Bronchial epithelial cell (primary cell): Measurements from ENCODE around the gene SRGAP2C. TPM values are rescaled to one million over a fixed set of nuclear protein-coding genes. Genes with fewer than 3 reads are reported as not detected.
"Not testable (repeated sequence)": the region's sequence is repeated elsewhere in the genome, so short reads cannot be mapped to it uniquely, and the experiment has no call there.

ENCODE experiments used
- DNase-seq: peaks from one replicate; pipeline ENCODE4 v3.0.0-alpha.2; 2010; ENCODE audit warnings: low read depth
- FAIRE-seq: peaks from 2 replicates; lab custom pipeline; 2011; peaks lifted over from hg19 to GRCh38; lab: Jason Lieb, UNC
- H3K27me3 ChIP-seq: 2 replicates; pipeline ENCODE4 v1.5.1; 2011; ENCODE audit warnings: low read length; ENCODE audit not compliant: control insufficient read depth, insufficient read depth
- H3K36me3 ChIP-seq: 2 replicates; pipeline ENCODE4 v1.5.1; 2011; ENCODE audit warnings: low read length; ENCODE audit not compliant: control insufficient read depth, insufficient read depth
- H3K4me3 ChIP-seq: 2 replicates; pipeline ENCODE4 v1.5.1; 2011; ENCODE audit warnings: mild to moderate bottlenecking, low read depth, low read length, control low read depth
- total RNA-seq: library from RNA; depleted of rRNA; stranded (reverse); fragments of >200 nt; gene quantifications from 2 replicates; pipeline ENCODE4 v1.2.1, GENCODE V29; 2014

The SRGAP2C gene
- total RNA-seq, 1 donor from 2014 or later = 11.6 TPM

GRCh38 chr1:121386319-121386948, 201.7 kb downstream of the SRGAP2C start:
- H3K4me3 ChIP-seq, H3K27me3 ChIP-seq, DNase-seq, FAIRE-seq, H3K36me3 ChIP-seq: not testable (repeated sequence)

- H3K27me3 ChIP-seq, H3K36me3 ChIP-seq, DNase-seq, H3K4me3 ChIP-seq, FAIRE-seq: not testable (repeated sequence)
These were observed 205.3 kb downstream of the SRGAP2C start for GRCh38 chr1:121389895-121390560.

GRCh38 chr1:121392130-121392529, 207.4 kb downstream of the SRGAP2C start:
- not testable (repeated sequence) for FAIRE-seq, H3K4me3 ChIP-seq, DNase-seq, H3K36me3 ChIP-seq, H3K27me3 ChIP-seq

GRCh38 chr1:121395718-121396201, 211.0 kb downstream of the SRGAP2C start:
- DNase-seq, H3K36me3 ChIP-seq, FAIRE-seq, H3K27me3 ChIP-seq: not testable (repeated sequence)
- H3K4me3 ChIP-seq = peak overlapping the region; percentile 44

GRCh38 chr1:121396335-121397081, 211.7 kb downstream of the SRGAP2C start:
- peak overlapping the region; percentile 44 for H3K4me3 ChIP-seq
- not testable (repeated sequence) for H3K27me3 ChIP-seq, FAIRE-seq, H3K36me3 ChIP-seq, DNase-seq

- not testable (repeated sequence) for H3K36me3 ChIP-seq, H3K27me3 ChIP-seq, FAIRE-seq, DNase-seq
- peak overlapping the region; percentile 44 for H3K4me3 ChIP-seq
These were observed 212.3 kb downstream of the SRGAP2C start for GRCh38 chr1:121397101-121397500.

- FAIRE-seq = not testable (repeated sequence)
These were observed 214.4 kb downstream of the SRGAP2C start for GRCh38 chr1:121399193-121399592.

GRCh38 chr1:121400108-121400507, 215.3 kb downstream of the SRGAP2C start:
- not testable (repeated sequence) for H3K36me3 ChIP-seq, H3K27me3 ChIP-seq, H3K4me3 ChIP-seq, DNase-seq, FAIRE-seq

More at GRCh38 chr1:121399193-121399592, 214.4 kb downstream of the SRGAP2C start:
- H3K4me3 ChIP-seq, DNase-seq, H3K27me3 ChIP-seq, H3K36me3 ChIP-seq: not testable (repeated sequence)

- DNase-seq, H3K36me3 ChIP-seq, H3K27me3 ChIP-seq, H3K4me3 ChIP-seq, FAIRE-seq: not testable (repeated sequence)
These were observed 216.0 kb downstream of the SRGAP2C start for GRCh38 chr1:121400541-121401310.

GRCh38 chr1:121401375-121401955, 216.7 kb downstream of the SRGAP2C start:
- FAIRE-seq, DNase-seq: not testable (repeated sequence)
- peak overlapping the region; percentile 15 for H3K4me3 ChIP-seq

GRCh38 chr1:121403254-121403653, 218.5 kb downstream of the SRGAP2C start:
- not testable (repeated sequence) for H3K27me3 ChIP-seq, H3K4me3 ChIP-seq, DNase-seq, FAIRE-seq, H3K36me3 ChIP-seq

More at GRCh38 chr1:121401375-121401955, 216.7 kb downstream of the SRGAP2C start:
- not testable (repeated sequence) for H3K36me3 ChIP-seq, H3K27me3 ChIP-seq
